GM18526 (cell line): ENCODE data around the gene CAMTA1.

Experiments
- POLR2A ChIP-seq: IDR thresholded peaks from 3 replicates; pipeline ENCODE4 v1.6.1; 2011; ENCODE audit not compliant: insufficient read length; ENCODE audit errors: extremely low read depth

CAMTA1 gene

GRCh38 chr1:7575041-7575400 lies 789.8 kb downstream of the CAMTA1 start:
- TF ChIP-seq POLR2A: no peak

- no peak for TF ChIP-seq POLR2A
These were observed 791.8 kb downstream of the CAMTA1 start for GRCh38 chr1:7576946-7577657.

GRCh38 chr1:7578206-7578605 lies 793.0 kb downstream of the CAMTA1 start:
- no peak for TF ChIP-seq POLR2A

GRCh38 chr1:7579016-7579415 lies 793.8 kb downstream of the CAMTA1 start:
- no peak for TF ChIP-seq POLR2A

- no peak for TF ChIP-seq POLR2A
These were observed 794.9 kb downstream of the CAMTA1 start for GRCh38 chr1:7579831-7580804.

GRCh38 chr1:7580923-7581753 lies 795.9 kb downstream of the CAMTA1 start:
- no peak for TF ChIP-seq POLR2A

GRCh38 chr1:7581754-7582459 lies 796.7 kb downstream of the CAMTA1 start:
- no peak for TF ChIP-seq POLR2A

GRCh38 chr1:7582460-7582972 lies 797.3 kb downstream of the CAMTA1 start:
- TF ChIP-seq POLR2A: no peak

GRCh38 chr1:7583291-7584096 lies 798.2 kb downstream of the CAMTA1 start:
- no peak for TF ChIP-seq POLR2A

- no peak for TF ChIP-seq POLR2A
These were observed 798.9 kb downstream of the CAMTA1 start for GRCh38 chr1:7584157-7584556.

GRCh38 chr1:7584643-7585042 lies 799.4 kb downstream of the CAMTA1 start:
- TF ChIP-seq POLR2A: no peak

- TF ChIP-seq POLR2A: no peak
These were observed 800.1 kb downstream of the CAMTA1 start for GRCh38 chr1:7585216-7585907.

GRCh38 chr1:7586031-7586941 lies 801.0 kb downstream of the CAMTA1 start:
- TF ChIP-seq POLR2A: no peak
